Eye (tissue), 1 donor: ENCODE measurements around the gene P2RX2.
A peak's percentile ranks its signal among the peaks of the same experiment; 100 is the strongest.

Experiments used
- DNase-seq: peaks from one replicate; pipeline ENCODE4 v3.0.0-alpha.2; 2015

Gene P2RX2

DNA sequence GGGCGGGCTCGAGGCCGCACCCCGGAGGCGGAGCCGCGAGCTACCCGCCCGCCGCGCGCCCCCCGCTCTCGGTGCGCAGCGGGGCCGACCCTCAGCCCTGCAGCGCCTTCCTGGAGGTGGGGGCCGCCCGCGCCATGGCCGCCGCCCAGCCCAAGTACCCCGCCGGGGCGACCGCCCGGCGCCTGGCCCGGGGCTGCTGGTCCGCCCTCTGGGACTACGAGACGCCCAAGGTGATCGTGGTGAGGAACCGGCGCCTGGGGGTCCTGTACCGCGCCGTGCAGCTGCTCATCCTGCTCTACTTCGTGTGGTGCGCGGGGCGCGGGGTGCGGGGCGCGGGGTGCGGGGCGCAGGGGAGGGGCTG is at the start of gene P2RX2:
Gene P2RX2 (plus strand): TSS at position 94 of the 361 bp plus-strand sequence. CDS start 41 bp downstream, at position 135.
- peak; percentile 34 for DNase-seq

DNA sequence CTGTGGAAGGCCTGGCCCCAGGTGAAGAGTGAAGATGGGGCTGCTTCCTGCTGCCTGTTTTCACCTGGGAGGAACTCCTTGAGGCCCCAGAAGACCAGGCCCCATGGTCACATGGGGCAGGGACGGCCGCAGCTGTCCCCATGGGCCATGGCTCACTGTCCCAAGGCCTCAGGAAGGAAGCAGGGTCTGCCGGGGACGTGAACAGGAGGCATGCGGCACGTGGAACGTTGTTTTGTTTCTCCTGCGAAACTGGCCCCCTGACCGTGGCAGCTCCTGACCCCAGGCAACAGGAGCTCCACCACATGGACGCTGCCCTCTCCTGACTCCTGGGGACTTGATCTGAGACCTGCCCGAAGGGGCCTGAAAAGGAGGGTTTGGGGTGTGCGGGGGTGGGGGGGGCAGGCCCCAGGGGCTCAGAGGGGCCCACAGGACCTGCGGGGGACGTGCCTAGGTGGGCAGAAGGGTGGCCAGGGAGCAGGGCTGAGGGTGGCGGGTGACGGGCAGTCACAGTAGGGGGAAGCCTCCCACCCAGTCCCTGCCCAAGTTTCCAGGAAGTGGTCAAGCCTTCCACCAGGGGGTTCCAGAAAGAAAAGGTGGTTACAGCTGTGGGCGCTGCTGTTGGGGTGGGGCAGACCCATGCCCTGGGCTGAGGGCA is 49.6 kb upstream of the P2RX2 start:
- no peak for DNase-seq

DNA sequence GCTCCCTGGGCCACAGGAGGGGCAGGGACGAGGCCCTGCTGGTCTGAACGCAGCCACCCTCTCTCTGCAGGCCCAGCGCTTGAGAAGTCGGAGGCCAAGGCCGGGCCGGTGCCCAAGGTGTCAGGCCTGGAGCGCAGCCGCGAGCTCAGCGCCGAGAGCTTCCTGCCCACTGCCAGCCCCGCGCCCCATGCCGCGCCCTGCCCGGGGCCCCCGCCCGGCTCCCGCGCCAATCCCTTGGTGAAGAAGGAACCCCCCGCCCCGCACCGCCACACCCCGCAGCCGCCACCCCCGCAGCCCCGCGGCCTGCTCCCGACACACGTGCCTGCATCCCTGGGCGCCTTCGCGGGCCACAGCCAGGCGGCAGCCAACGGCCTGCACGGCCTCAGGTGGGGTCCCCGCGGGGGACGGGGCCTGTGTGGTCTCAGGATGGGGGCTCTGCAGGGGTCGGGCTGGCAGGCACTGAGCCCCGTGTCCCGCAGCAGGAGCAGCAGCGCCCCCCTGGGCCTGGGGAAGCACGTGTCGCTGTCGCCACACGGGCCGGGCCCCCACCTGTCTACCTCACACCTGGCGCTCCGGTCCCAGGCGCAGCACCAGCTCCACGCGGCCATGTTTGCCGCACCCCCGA is 48.6 kb upstream of the P2RX2 start:
- no peak for DNase-seq

DNA sequence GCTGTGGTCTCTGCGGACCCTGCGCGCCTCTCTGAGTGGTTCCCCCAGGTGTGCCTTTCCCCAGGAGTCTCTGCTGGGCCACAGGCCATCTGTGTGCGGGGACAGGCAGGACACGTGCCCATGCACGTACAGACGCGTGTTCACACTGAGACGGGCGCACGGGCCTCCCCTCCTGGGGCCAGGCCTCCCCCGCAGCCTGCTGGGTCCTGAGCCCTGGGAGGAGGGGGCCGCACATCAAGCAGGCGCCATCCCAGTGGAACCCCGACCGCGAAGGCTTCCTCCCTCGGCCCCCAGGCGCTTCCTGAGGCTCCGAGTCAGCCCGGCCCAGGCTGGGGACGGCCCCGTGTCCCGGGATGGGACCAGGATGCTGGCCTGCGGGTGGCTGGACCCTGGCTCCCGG is 47.9 kb upstream of the P2RX2 start:
- no peak for DNase-seq

DNA sequence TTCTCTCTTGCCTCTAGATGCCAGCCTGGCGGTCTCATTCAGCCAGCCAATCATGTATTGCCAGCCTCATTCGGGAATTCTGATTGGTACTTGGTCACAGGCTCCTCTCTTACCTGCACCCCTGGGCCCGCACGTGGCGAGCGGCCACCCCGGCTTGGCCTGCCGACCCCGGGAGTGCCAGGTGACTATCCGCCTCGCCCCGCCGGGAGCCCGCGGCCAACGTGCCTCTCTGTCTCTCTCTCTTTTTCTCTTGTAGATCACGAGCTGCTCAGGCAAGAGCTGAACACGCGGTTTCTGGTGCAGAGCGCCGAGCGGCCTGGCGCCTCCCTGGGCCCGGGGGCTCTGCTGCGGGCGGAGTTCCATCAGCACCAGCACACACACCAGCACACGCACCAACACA is 47.5 kb upstream of the P2RX2 start:
- no peak for DNase-seq

DNA sequence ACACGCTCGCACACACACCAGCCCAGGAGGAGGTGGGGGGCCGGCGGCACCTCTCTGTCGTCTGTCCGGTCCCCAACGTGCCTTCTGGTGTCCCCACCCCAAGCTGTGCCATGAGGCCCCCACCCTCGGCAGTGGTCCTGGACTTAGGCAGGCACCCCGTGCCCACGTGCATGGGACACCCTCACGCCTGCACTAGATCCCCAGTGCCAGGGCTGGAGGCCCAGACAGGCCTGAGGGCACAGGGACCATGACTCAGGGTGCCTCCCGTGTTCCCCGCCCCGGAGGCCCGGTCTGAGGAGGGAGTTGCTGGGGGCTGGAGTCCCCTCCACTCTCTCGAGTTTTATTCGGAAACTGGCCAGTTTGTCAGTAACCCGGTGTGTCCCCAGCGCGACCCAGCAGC is 47.0 kb upstream of the P2RX2 start:
- no peak for DNase-seq

DNA sequence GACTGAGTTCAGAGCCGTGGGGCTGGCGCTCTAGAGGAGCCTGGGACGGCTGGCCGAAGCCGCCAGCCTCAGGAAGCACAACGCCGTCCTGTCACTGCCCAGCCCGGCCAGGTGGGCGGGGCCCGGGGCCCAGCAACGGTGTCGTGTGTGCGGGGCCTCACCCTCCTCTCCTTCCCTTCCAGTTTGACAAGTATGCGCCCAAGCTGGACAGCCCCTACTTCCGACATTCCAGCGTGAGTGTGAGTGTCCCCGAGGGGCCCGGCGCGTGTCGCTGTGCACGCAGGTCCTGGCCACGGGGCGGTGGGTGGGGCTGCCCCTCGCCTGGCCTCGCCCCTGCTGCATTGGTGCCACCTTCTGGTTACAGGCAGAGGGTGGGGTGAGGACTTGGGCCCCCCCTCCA is 46.5 kb upstream of the P2RX2 start:
- DNase-seq, result no peak

DNA sequence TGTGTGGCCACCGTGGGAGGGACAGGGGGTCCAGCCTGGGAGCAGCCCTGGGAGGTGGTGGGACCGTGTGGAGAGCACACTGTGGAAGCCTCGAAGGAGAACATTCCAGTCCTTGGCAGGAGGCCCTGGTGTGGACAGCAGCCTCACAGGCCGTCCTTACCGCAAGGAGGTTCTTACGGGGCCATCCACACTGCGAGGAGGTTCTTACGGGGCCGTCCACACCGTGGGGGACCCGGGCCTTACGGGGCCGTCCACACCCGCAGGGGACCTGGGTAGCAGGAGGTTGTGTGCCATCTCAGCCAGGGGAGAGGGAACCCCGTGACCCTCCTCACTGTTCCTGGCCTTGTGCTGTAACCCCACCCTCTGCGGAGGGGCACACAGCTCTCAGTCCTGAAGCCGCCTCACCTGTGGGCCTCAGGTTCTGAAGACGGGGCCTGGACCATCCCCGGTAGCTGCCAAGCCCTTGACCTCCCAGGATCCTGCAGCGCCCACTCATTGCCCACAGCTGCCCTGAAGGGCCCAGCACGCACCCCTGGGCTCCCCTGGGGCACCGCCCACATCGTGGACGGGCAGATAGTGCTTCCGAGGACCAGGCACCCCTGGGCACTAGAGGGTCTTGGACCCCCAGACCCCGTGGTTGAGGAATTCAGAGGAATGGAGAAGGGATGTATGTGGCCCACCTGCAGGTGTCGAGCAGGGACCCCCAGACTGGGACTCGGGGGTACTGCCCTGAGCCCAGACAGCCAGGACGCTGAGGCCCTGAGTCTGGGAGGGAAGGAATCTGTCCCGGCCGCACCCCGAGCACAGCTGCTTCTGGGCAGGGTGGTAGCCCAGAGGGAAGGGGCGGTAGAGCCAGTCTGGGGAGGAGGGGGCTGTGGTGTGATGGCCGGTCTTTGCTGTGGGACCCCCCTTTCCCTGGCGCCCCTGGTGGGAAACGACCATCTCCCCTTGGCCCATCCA is 45.5 kb upstream of the P2RX2 start:
- no peak for DNase-seq

DNA sequence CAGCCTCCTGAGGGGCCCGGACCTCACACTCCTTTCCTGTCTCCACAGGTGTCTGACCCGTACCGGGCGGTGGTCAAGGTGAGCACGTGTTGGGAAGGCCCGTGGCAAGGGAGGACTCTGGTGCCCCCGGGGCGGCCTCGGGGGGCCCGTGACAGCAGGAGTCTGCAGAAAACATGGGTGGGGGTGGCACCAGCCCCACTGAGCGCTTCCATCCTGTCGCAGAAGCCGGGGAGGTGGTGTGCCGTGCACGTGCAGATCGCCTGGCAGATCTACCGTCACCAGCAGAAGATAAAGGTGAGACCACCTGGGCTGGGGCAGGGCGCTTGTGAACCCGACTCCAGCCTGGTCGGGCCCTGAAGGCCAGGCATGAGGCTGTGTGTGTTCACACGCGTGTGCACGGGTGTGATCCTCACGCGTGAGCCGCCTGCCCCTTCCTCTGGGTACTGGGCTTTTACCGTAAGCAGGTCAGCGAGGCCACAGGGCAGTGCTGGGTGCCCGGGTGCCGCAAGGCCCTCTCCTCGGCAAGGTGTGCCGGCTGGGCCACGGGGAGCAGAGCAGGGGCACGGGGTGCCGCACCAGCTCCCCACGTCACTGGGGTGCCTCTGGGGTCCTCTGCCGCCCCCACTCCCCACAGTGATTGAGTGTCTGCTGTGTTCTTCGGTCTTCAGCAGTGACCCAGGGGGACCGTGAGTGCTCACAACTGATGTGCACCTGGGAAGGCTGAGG is 44.1 kb upstream of the P2RX2 start:
- DNase-seq, result no peak

DNA sequence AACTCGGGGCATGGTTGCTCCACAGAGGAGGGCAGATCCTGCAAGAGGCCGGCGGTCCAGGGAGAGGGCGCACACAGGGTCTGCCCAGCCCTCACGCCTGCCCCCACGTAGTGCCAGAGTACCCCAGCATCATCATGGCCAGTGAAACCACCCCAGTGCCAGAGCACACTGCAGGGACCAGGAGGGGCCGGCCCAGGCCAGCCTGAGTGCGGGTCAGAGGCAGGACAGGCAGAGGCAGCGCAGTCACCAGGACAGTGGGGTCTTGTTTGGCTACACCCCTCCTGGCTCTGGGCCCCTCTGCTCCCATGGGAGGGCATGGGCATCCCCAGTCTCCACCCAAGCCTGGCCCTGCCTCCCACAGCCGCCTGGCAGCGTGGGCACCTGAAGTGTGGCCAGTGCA is 42.9 kb upstream of the P2RX2 start:
- no peak for DNase-seq

DNA sequence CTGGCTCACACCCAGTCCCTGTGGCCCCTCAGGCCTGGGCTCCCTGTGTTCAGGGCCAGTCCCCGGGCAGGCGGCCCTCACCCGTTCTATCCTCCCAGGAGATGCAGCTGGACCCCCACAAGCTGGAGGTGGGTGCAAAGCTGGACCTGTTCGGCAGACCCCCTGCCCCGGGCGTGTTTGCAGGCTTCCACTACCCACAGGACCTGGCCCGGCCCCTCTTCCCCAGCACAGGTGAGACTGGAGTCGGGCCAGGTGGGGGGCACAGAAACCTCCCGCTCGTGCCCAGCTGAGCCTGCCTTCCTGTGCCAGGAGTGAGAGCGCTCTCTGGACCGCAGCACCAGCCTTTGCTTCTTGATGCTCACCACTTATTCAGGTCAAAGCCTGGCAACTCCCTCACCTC is 41.9 kb upstream of the P2RX2 start:
- DNase-seq, result no peak

DNA sequence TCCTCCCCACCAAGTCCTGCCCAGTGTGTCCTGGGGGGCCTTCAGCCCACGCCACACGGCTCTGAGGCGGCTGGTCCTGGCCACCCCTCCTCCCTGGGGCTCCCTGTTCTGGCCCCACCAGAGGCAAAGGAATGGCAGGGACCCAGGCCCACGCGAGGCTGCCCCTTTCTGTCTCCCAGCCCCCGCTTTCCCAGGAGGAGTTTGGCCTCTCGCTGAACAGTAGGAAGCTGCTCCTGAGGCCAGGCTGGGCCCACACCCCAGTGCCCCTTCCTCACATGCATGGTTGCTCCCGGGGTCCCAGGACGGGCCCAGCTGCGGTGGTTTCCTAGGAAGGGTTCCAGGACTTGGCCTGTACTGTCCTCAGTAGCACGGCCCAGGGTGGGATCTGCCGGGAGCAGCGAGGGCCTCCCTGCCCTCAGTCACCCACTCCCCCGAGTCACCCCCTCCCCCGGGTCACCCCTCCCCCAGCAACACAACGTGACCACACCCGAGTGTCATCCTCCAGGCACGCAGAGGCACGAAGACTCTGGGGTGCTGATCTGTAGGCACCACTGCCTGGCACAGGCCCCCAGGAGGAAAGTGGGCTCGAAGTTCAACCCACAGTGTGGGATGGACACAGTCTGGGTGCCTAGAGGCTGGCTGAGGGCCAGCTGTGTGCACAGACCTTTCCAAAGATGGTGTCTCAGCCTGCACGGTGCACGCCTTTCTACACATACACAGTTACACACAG is 41.2 kb upstream of the P2RX2 start:
- DNase-seq, result no peak

DNA sequence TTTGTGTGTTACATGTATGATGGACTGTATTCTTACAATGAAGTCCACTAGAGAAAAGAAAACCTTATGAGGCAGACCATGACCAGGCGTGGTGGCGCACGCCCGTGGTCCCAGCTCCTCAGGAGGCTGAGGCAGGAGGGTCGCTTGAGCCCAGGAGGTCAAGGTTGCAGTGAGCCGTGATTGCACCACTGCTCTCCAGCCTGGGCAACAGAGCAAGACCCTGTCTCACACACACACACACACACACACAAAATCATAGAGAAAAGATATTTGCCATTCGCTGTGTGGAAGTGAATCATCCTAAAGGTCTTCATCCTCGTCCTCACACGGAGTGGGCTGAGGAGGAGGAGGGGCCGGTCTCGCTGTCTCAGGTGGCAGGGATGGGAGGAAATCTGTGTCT is 40.5 kb upstream of the P2RX2 start:
- DNase-seq, result no peak

DNA sequence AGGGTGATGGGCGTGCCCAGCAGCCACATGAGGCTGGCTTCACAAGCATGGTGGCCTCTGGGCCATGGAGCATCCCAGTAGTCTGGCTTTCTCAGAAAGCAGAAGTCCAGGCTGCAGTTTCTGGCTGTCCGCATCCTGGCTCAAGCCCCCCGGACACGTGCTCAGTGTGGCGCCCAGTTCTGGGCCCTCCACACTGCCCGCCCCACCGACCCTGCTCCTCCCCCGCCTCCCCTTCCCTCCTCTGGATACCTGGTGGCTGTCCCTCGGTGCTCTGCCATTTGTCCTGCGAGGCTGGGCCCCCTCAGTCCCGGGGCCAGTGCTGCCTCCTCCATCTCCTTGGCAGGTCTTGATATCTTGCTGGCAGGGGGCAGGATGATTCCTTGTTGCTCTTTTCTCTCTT is 39.8 kb upstream of the P2RX2 start:
- no peak for DNase-seq

DNA sequence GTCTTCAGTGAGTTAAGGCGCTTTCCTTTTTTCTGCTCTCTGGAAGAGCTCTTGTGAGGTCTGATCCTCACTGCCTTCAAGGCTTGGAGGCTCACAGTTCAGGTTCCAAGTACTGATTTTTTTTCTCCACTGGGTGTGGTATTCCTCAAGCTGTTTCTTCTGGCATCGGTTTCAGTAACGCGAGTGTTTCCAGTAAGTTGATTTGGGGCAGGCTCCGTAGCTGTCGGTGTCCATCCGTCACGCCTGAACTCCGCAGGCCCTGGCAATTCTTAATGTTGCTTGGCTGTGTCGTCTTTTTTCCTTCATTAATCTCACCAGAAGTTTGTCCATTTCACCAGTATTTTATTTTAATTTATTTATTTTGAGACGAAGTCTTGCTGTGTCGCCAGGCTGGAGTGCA is 38.8 kb upstream of the P2RX2 start:
- no peak for DNase-seq

DNA sequence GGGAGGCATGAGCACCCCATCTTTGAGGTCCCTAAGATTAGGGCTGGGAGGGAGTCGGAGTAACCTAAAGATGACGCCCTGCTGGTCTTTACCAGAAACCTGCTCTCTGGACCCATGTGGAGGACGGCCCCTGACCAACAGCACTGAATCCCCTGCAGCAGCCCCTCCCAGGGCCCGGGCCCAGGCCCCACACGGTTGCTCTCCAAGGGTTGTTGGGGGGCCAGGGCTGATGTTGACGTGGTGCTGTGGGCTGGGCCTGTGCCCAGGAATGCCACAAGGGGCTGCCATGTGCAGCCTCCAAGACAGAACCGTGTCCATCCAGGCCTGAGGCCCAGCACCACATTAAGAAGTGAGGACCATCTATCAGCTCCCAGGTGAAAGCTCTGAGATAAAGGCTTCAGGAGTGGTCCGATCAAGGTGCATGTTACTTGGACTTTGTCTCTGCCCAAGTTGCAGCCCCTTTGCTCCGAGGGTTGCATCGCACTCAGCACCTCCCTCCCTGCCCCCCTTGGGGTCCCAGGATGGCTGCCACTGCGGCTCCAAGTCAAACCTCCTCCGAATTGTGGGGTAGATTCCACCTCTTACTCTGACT is 37.8 kb upstream of the P2RX2 start:
- DNase-seq, result no peak

DNA sequence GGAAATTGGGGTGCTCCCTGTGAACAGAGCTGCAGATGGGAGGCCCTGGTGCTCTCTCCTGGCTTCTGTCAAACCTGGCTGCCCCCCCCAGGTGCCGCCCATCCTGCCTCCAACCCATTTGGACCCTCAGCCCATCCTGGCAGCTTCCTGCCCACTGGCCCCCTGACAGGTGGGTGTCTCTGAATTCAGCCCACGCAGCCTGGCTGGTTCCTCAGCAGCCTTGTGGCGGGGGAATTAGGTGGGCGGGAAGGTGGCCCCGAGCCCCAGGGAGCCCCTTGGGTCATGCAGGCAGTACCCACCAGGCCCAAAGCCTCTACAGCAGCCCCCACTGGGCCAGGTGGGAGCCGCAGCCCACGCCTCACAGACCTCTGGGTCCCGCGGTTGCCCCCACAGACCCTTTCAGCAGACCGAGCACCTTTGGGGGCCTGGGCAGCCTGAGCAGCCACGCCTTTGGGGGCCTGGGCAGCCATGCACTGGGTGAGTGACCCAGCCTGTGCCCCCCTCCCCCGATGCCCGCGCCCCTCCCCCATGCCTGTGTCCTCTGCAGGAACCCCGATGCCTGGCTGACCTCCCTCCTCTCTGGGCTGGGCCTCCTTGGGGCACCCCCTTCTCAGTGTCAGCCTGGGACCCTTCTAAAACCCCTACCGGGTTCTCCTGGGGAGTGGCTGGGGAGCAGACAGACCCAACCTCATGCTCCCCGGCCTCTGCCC is 37.1 kb upstream of the P2RX2 start:
- DNase-seq, result no peak

DNA sequence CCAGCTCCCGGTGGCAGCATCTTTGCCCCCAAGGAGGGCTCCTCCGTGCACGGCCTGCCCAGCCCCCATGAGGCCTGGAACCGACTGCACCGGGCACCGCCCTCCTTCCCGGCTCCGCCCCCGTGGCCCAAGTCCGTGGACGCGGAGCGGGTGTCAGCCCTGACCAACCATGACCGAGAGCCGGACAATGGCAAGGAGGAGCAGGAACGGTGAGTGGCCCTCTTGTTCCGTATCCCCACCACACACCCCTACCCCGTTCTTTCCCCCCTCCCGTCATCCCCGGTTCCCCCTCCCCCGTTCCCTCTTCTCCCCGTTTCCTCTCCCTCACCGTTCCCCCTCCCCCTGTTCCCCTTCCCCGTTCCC is 36.5 kb upstream of the P2RX2 start:
- DNase-seq, result peak; percentile 56

DNA sequence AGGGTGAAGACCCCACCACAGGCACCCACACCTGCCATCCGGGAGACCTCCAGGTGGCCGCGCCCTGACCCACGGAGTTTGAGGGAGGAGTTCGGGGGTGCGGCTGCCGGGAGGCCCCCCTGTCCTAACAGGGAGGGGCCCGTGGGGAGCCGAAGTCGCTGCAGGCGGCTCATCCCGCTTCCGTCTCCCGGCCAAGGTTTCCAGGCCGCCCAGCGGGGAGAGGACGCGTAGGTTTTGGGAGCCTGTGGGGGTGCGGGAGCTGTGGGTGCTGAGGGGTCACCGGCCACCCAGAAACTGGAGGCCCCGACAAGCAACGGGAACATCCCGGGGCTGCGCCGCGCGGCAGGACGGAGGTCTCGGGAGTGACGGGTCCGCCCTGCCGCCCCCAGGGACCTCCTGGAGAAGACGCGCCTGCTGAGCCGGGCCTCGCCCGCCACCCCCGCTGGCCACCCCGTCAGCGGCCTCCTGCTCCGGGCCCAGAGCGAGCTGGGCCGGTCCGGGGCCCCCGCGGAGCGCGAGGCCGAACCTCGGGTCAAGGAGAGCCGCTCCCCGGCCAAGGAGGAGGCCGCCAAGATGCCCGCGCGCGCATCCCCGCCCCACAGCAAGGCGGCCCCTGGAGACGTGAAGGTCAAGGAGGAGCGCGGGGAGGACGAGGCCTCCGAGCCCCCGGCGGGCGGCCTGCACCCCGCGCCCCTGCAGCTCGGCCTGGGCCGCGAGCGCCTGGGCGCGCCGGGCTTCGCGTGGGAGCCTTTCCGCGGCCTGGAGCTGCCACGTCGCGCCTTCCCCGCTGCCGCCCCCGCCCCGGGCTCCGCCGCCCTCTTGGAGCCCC is 35.8 kb upstream of the P2RX2 start:
- DNase-seq, result peak; percentile 43

DNA sequence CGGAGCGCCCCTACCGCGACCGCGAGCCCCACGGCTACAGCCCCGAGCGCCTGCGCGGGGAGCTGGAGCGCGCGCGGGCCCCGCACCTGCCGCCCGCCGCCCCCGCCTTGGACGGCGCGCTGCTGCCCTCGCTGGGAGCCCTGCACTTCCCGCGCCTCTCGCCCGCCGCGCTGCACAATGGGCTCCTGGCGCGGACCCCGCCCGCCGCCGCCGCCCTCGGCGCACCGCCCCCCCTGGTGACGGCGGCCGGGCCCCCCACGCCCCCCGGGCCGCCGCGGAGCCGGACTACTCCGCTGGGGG is 35.2 kb upstream of the P2RX2 start:
- no peak for DNase-seq

DNA sequence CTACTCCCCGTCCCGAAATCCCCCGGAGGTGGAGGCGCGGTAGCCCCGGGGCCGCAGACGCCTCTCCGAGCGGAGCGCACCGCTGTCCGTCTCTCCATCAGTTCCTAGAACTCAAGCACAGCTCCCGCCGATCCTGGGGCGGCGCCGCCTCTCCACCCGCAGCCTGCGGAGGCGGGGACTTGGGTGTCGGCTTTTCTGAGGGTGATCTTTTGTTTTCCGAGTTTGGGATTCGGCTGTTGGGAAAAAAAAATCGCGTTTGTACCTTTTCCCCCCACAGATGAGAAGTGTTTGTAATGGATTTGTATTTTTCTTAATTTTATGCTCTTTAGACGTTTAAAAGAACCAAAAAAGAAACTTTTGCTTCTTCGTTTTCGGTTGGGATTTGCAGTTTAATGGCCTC is 34.8 kb upstream of the P2RX2 start:
- DNase-seq, result peak; percentile 54
